Measurements from ENCODE around the gene SDF2L1.
"Not testable (repeated sequence)": the region's sequence is repeated elsewhere in the genome, so short reads cannot be mapped to it uniquely, and the experiment has no call there.

GRCh38 chr22:21678842-21679241 lies 36.7 kb downstream of the SDF2L1 start:
- TF ChIP-seq, protein P1, sequence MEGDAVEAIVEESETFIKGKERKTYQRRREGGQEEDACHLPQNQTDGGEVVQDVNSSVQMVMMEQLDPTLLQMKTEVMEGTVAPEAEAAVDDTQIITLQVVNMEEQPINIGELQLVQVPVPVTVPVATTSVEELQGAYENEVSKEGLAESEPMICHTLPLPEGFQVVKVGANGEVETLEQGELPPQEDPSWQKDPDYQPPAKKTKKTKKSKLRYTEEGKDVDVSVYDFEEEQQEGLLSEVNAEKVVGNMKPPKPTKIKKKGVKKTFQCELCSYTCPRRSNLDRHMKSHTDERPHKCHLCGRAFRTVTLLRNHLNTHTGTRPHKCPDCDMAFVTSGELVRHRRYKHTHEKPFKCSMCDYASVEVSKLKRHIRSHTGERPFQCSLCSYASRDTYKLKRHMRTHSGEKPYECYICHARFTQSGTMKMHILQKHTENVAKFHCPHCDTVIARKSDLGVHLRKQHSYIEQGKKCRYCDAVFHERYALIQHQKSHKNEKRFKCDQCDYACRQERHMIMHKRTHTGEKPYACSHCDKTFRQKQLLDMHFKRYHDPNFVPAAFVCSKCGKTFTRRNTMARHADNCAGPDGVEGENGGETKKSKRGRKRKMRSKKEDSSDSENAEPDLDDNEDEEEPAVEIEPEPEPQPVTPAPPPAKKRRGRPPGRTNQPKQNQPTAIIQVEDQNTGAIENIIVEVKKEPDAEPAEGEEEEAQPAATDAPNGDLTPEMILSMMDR (IDR thresholded peaks at IDR 0.05; ENCODE audit: low read length), result not testable (repeated sequence)
- not testable (repeated sequence) for TF ChIP-seq EZH2 (IDR thresholded peaks at IDR 0.05; ENCODE audit: borderline replicate concordance, low read length)

Data from OCI-LY1 (cell line).